ENCODE results near the gene ZNF669.
"Not testable (repeated sequence)": the region's sequence is repeated elsewhere in the genome, so short reads cannot be mapped to it uniquely, and the experiment has no call there.

DNA sequence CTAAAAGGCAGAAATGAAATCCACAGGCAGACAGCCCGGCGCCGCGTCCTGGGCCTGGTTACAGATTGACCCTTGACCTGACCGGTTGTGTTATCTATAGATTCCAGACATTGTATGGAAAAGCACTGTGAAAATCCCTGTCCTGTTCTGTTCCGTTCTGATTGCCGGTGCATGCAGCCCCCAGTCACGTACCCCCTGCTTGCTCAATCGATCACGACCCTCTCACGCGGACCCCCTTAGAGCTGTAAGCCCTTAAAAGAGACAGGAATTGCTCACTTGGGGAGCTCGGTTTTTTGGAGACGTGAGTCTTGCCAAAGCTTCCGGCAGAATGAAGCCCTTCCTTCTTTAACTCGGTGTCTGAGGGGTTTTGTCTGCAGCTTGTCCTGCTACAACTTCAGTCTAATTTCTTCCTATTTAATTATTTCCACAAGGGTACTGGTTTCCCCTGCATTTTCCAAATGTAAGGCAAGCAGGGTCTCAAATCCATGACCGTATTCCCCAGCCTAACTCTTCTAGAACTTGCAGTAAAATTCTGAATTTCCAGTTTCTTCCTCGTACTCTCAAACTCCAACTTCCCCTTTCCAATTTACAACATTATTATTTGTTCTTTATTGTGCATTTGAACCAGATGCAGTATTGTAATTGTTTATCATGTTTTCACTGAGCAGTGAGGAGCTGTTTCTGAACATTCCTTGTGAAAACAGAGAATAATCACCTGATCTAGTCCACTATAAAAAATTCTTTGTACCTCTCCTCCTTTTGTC is 23.5 kb upstream of the ZNF669 start:
- TF ChIP-seq, protein P1, sequence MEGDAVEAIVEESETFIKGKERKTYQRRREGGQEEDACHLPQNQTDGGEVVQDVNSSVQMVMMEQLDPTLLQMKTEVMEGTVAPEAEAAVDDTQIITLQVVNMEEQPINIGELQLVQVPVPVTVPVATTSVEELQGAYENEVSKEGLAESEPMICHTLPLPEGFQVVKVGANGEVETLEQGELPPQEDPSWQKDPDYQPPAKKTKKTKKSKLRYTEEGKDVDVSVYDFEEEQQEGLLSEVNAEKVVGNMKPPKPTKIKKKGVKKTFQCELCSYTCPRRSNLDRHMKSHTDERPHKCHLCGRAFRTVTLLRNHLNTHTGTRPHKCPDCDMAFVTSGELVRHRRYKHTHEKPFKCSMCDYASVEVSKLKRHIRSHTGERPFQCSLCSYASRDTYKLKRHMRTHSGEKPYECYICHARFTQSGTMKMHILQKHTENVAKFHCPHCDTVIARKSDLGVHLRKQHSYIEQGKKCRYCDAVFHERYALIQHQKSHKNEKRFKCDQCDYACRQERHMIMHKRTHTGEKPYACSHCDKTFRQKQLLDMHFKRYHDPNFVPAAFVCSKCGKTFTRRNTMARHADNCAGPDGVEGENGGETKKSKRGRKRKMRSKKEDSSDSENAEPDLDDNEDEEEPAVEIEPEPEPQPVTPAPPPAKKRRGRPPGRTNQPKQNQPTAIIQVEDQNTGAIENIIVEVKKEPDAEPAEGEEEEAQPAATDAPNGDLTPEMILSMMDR (IDR thresholded peaks at IDR 0.05), result not testable (repeated sequence)
- TF ChIP-seq EZH2phosphoT487, EZH2 (IDR thresholded peaks at IDR 0.05): not testable (repeated sequence)
